ENCODE data around the gene HEXIM1. TPM values are rescaled to one million over a fixed set of nuclear protein-coding genes. Genes with fewer than 3 reads are reported as not detected.

HEXIM1 gene
- total RNA-seq, 1 experiment from 2014 or later: 57.2 TPM

GRCh38 chr17:45197555-45198334 is 49.5 kb downstream of the HEXIM1 start:
- BruUV-seq (replicated peaks): no TSS peak
- Mint-ChIP-seq H3K27ac (ENCODE audit: unreplicated experiment) (peak overlapping the region; percentile 86), H3K4me3 (ENCODE audit: low read depth, unreplicated experiment) (no peak overlapping the region), H3K27me3 (ENCODE audit: unreplicated experiment) (no peaks in the 10 kb centered on the region), H3K36me3 (ENCODE audit: insufficient read depth, unreplicated experiment) (peaks cover 26% of the 10 kb centered on the region), H3K9me3 (ENCODE audit: low read depth, unreplicated experiment) (no peaks in the 10 kb centered on the region), H3K4me1 (ENCODE audit: low read depth, unreplicated experiment) (peaks cover 30% of the 10 kb centered on the region)
- DNase-seq: peak; percentile 100
- intact Hi-C loops (cut with micrococcal nuclease; ENCODE audit: unreplicated experiment): loop anchor here (1.0 to 2.0 kb wide), 2 partner anchors 25 to 62 kb away; partner anchors contain the start of gene ACBD4
- CTCF ChIA-PET: interaction anchor here (0.6 to 7.4 kb wide), 11 partner anchors 9 to 186 kb away, joined by 3 to 253 read pairs (median 8); partner anchors contain the start of genes ACBD4, HEXIM1 and HEXIM2
- TF ChIP-seq, protein P1, sequence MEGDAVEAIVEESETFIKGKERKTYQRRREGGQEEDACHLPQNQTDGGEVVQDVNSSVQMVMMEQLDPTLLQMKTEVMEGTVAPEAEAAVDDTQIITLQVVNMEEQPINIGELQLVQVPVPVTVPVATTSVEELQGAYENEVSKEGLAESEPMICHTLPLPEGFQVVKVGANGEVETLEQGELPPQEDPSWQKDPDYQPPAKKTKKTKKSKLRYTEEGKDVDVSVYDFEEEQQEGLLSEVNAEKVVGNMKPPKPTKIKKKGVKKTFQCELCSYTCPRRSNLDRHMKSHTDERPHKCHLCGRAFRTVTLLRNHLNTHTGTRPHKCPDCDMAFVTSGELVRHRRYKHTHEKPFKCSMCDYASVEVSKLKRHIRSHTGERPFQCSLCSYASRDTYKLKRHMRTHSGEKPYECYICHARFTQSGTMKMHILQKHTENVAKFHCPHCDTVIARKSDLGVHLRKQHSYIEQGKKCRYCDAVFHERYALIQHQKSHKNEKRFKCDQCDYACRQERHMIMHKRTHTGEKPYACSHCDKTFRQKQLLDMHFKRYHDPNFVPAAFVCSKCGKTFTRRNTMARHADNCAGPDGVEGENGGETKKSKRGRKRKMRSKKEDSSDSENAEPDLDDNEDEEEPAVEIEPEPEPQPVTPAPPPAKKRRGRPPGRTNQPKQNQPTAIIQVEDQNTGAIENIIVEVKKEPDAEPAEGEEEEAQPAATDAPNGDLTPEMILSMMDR (IDR thresholded peaks at IDR 0.05; ENCODE audit: unreplicated experiment): peak; percentile 100

DNA sequence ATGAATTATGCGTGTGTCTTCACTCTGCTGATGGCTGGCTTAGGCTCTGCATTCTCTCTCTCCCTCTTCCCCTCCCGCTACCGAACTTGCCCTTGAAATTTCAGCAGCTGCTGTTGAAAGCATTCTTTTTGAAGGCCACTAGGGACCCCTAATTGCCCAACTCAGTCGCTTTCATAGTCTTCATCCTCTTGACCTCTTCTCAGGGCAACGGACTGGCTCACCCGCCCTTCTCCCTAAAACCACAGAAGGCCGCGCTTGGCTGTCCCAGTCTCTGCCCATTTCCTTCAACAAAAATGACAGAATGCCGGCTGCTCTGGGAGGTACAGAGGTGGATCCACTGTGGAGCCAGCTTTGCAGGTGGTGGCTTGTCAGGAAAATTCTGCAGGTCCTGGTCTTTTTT is 52.4 kb downstream of the HEXIM1 start:
- H3K27ac Mint-ChIP-seq (ENCODE audit: unreplicated experiment): no peak overlapping the region
- no TSS peak for BruUV-seq (replicated peaks)
- CTCF ChIA-PET: interaction anchor here (0.7 to 1.9 kb wide), 3 partner anchors 52 to 65 kb away, joined by 3 to 9 read pairs (median 7); partner anchors contain the start of genes ACBD4 and HEXIM1
- intact Hi-C loops (cut with micrococcal nuclease; ENCODE audit: unreplicated experiment): no loop called here
- H3K36me3 Mint-ChIP-seq (ENCODE audit: insufficient read depth, unreplicated experiment): peaks cover 16% of the 10 kb centered on the region
- DNase-seq: no peak
- no peak overlapping the region for H3K4me3 Mint-ChIP-seq (ENCODE audit: low read depth, unreplicated experiment)
- H3K4me1 Mint-ChIP-seq (ENCODE audit: low read depth, unreplicated experiment): peaks cover 15% of the 10 kb centered on the region
- TF ChIP-seq, protein P1 (IDR thresholded peaks at IDR 0.05; ENCODE audit: unreplicated experiment): no peak
- no peaks in the 10 kb centered on the region for H3K9me3 Mint-ChIP-seq (ENCODE audit: low read depth, unreplicated experiment)
- H3K27me3 Mint-ChIP-seq (ENCODE audit: unreplicated experiment): no peaks in the 10 kb centered on the region

GRCh38 chr17:45201457-45201856 is 53.2 kb downstream of the HEXIM1 start:
- Mint-ChIP-seq H3K4me1 (ENCODE audit: low read depth, unreplicated experiment) (peaks cover 12% of the 10 kb centered on the region), H3K4me3 (ENCODE audit: low read depth, unreplicated experiment) (no peak overlapping the region), H3K27ac (ENCODE audit: unreplicated experiment) (no peak overlapping the region), H3K36me3 (ENCODE audit: insufficient read depth, unreplicated experiment) (peaks cover 16% of the 10 kb centered on the region), H3K9me3 (ENCODE audit: low read depth, unreplicated experiment) (no peaks in the 10 kb centered on the region), H3K27me3 (ENCODE audit: unreplicated experiment) (no peaks in the 10 kb centered on the region)
- DNase-seq: no peak
- CTCF ChIA-PET: interaction anchor here (0.7 to 1.9 kb wide), 8 partner anchors 11 to 269 kb away, joined by 3 to 9 read pairs (median 4); partner anchors contain the start of genes ACBD4 and HEXIM1
- TF ChIP-seq, protein P1 (IDR thresholded peaks at IDR 0.05; ENCODE audit: unreplicated experiment): no peak
- intact Hi-C loops (cut with micrococcal nuclease; ENCODE audit: unreplicated experiment): no loop called here
- no TSS peak for BruUV-seq (replicated peaks)

Small RNA genes within 50 kb of the gene (microRNA-seq; reads per million reads assigned to microRNA genes)
- not detected for gene MIR6784

Other genes with a start within 250 kb of the HEXIM1 start
- 197 and 202 TPM in 2 replicates for gene EFTUD2, start 249.0 kb upstream of the HEXIM1 start, total RNA-seq (2022)
- gene GFAP, start 233.0 kb upstream of the HEXIM1 start, total RNA-seq (2022): not detected in 2 replicates
- gene KIF18B, start 200.7 kb upstream of the HEXIM1 start, total RNA-seq (2022): 72.8 and 84.6 TPM in 2 replicates
- 1.3 and 1.5 TPM in 2 replicates for gene C1QL1, start 180.2 kb upstream of the HEXIM1 start, total RNA-seq (2022)
- gene DCAKD, start 96.8 kb upstream of the HEXIM1 start, total RNA-seq (2022): 20.5 and 21.7 TPM in 2 replicates
- gene NMT1, start 87.2 kb upstream of the HEXIM1 start, total RNA-seq (2022): 185 and 216 TPM in 2 replicates
- gene PLCD3, start 16.0 kb upstream of the HEXIM1 start, total RNA-seq (2022): 34.4 and 64.3 TPM in 2 replicates
- gene ACBD4, start 12.8 kb upstream of the HEXIM1 start, total RNA-seq (2022): 21.8 and 23.2 TPM in 2 replicates
- gene HEXIM2, start 13.4 kb downstream of the HEXIM1 start, total RNA-seq (2022): 16.3 and 17.1 TPM in 2 replicates
- 8.5 and 9.6 TPM in 2 replicates for gene FMNL1, start 73.4 kb downstream of the HEXIM1 start, total RNA-seq (2022)
- gene SPATA32, start 113.6 kb downstream of the HEXIM1 start, total RNA-seq (2022): 0.85 and 0.88 TPM in 2 replicates
- 26.7 and 33.2 TPM in 2 replicates for gene MAP3K14, start 168.5 kb downstream of the HEXIM1 start, total RNA-seq (2022)

Data from Calu3 (cell line).